Gastrocnemius medialis (tissue), 4 donors: ENCODE data around the gene ACBD6.

Source experiments
- POLR2A ChIP-seq, 2 donors: fragments of 450-650 bp; IDR thresholded peaks; one replicate each; pipeline ENCODE4 v1.6.1; 2017; ENCODE audit warnings: antibody characterized with exemption in 2 of 2, mild to moderate bottlenecking in 2 of 2, moderate library complexity in 2 of 2
- TF ChIP-seq, protein P1 (sequence below), 5 experiments: fragments of 450-650 bp in 3 of 5; fragments of 200-600 bp in 2 of 5; sonication (generic) in 2 of 5; IDR thresholded peaks in 4 of 5; conservative IDR thresholded peaks in 1 of 5; 1 replicate in 4 of 5; 2 replicates in 1 of 5; pipeline ENCODE4 v1.5.1; 2016 to 2019; ENCODE audit warnings: antibody characterized with exemption in 5 of 5, mild to moderate bottlenecking in 3 of 5, moderate library complexity in 3 of 5

DNA sequence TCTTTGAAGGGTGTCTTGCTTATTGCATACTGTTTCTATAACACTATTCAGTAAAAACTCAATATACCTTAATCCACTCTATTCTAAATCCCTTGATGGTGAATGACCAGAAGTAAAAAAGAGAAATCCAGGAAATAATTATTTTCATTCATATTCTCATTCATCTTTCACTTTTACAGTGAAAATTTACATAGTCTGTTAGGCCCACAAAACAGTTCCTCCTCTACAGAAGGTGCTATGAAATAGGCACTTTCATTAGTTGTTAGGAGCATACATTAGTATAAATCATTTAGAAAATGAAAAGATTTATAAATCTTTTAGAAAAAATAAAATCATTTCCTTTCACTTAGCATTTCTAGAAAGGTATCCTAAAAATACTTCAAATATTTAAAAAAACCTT lies 157.2 kb downstream of the ACBD6 start:
- no peak for TF ChIP-seq POLR2A (IDR thresholded peaks at IDR 0.05)
- TF ChIP-seq, protein P1, sequence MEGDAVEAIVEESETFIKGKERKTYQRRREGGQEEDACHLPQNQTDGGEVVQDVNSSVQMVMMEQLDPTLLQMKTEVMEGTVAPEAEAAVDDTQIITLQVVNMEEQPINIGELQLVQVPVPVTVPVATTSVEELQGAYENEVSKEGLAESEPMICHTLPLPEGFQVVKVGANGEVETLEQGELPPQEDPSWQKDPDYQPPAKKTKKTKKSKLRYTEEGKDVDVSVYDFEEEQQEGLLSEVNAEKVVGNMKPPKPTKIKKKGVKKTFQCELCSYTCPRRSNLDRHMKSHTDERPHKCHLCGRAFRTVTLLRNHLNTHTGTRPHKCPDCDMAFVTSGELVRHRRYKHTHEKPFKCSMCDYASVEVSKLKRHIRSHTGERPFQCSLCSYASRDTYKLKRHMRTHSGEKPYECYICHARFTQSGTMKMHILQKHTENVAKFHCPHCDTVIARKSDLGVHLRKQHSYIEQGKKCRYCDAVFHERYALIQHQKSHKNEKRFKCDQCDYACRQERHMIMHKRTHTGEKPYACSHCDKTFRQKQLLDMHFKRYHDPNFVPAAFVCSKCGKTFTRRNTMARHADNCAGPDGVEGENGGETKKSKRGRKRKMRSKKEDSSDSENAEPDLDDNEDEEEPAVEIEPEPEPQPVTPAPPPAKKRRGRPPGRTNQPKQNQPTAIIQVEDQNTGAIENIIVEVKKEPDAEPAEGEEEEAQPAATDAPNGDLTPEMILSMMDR (IDR thresholded peaks at IDR 0.05 in 4 of 5, conservative IDR thresholded peaks at IDR 0.05 in 1 of 5), result no peak
